SH-SY5Y (cell line): ENCODE results near the gene DUT.

ENCODE experiments used
- GATA2 ChIP-seq: IDR thresholded peaks from 2 replicates; pipeline ENCODE4 v1.6.1; 2011; ENCODE audit warnings: mild to moderate bottlenecking, low read depth, low read length
- GATA3 ChIP-seq: IDR thresholded peaks from 2 replicates; pipeline ENCODE4 v1.6.1; 2011; ENCODE audit warnings: low read depth, mild to moderate bottlenecking, low read length, moderate library complexity

GRCh38 chr15:48340111-48340510 lies 8.9 kb downstream of the DUT start:
- TF ChIP-seq GATA3 (no peak), GATA2 (no peak)
